GM19452 (cell line): ENCODE data around the gene CLIP3.
A peak's percentile ranks its signal among the peaks of the same experiment; 100 is the strongest.
"Not testable (repeated sequence)": the region's sequence is repeated elsewhere in the genome, so short reads cannot be mapped to it uniquely, and the experiment has no call there.

Experiments
- ATAC-seq: cut with Tn5 transposase; IDR thresholded peaks from one replicate; pipeline ENCODE4 v1.9.1; 2021; ENCODE audit not compliant: unreplicated experiment

CLIP3 gene

GRCh38 chr19:36049080-36049698, 16.5 kb upstream of the CLIP3 start:
- ATAC-seq = no peak

GRCh38 chr19:36047835-36048234, 15.2 kb upstream of the CLIP3 start:
- no peak for ATAC-seq

- ATAC-seq = no peak
Measured at GRCh38 chr19:36046443-36047050, 13.9 kb upstream of the CLIP3 start.

GRCh38 chr19:36043952-36044351, 11.3 kb upstream of the CLIP3 start:
- ATAC-seq = no peak

- no peak for ATAC-seq
Measured at GRCh38 chr19:36041831-36042230, 9.2 kb upstream of the CLIP3 start.

GRCh38 chr19:36041092-36041491, 8.4 kb upstream of the CLIP3 start:
- ATAC-seq = not testable (repeated sequence)

GRCh38 chr19:36040495-36040894, 7.8 kb upstream of the CLIP3 start:
- ATAC-seq = no peak

- ATAC-seq = no peak
Measured at GRCh38 chr19:36031308-36031707, 1.4 kb downstream of the CLIP3 start.

GRCh38 chr19:36030264-36031148, 2.2 kb downstream of the CLIP3 start:
- ATAC-seq = no peak

GRCh38 chr19:36028313-36029041, 4.2 kb downstream of the CLIP3 start:
- ATAC-seq = no peak

- ATAC-seq = no peak
Measured at GRCh38 chr19:36027696-36028095, 5.0 kb downstream of the CLIP3 start.

- no peak for ATAC-seq
Measured at GRCh38 chr19:36026091-36026876, 6.4 kb downstream of the CLIP3 start.

GRCh38 chr19:36025541-36025940, 7.1 kb downstream of the CLIP3 start:
- no peak for ATAC-seq

GRCh38 chr19:36023432-36023831, 9.2 kb downstream of the CLIP3 start:
- ATAC-seq = no peak

- no peak for ATAC-seq
Measured at GRCh38 chr19:36019061-36019670, 13.5 kb downstream of the CLIP3 start.

- peak; percentile 96 for ATAC-seq
Measured at GRCh38 chr19:36014012-36014924, 18.4 kb downstream of the CLIP3 start, which contains the start of gene ALKBH6. Gene ALKBH6, minus strand, starts transcription at chr19:36014213. Its CDS starts 816 bp downstream, at chr19:36013397.

GRCh38 chr19:36013280-36014011, 19.2 kb downstream of the CLIP3 start:
- no peak for ATAC-seq

GRCh38 chr19:36010402-36010801, 22.3 kb downstream of the CLIP3 start:
- ATAC-seq = no peak
